Measurements from ENCODE around the gene AMIGO2.

DNA sequence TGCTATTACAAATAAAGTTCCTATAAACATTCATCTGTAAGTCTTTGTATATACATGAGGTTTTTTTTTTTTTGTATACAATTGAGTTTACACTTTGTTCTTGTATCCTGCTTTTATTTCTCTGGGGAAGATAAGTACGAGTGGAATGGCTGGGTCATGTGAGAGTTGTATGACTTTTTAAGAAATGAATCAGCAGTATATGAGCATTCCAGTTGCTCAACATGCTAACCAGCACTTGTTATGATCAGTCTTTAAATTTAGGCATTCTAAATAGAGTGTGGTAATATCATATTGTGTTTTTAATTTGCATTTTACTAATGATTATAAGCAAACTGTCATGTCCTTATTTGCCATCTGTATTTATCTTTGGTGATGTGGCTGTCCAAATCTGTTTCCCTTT lies 44.7 kb upstream of the AMIGO2 start:
- TF ChIP-seq, protein P1, sequence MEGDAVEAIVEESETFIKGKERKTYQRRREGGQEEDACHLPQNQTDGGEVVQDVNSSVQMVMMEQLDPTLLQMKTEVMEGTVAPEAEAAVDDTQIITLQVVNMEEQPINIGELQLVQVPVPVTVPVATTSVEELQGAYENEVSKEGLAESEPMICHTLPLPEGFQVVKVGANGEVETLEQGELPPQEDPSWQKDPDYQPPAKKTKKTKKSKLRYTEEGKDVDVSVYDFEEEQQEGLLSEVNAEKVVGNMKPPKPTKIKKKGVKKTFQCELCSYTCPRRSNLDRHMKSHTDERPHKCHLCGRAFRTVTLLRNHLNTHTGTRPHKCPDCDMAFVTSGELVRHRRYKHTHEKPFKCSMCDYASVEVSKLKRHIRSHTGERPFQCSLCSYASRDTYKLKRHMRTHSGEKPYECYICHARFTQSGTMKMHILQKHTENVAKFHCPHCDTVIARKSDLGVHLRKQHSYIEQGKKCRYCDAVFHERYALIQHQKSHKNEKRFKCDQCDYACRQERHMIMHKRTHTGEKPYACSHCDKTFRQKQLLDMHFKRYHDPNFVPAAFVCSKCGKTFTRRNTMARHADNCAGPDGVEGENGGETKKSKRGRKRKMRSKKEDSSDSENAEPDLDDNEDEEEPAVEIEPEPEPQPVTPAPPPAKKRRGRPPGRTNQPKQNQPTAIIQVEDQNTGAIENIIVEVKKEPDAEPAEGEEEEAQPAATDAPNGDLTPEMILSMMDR (IDR thresholded peaks at IDR 0.05), result no peak
- no peak for TF ChIP-seq POLR2A (IDR thresholded peaks at IDR 0.05)
